ENCODE measurements around the gene RELN. TPM values are rescaled to one million over a fixed set of nuclear protein-coding genes. Genes with fewer than 3 reads are reported as not detected.

RELN gene
- total and polyA plus RNA-seq, 2 donors from 2014 or later = 0.95 to 5.4 TPM

GRCh38 chr7:103686064-103686463 lies 303.4 kb downstream of the RELN start:
- FAIRE-seq = no peak
- TF ChIP-seq CTCF (IDR thresholded peaks at IDR 0.05; ENCODE audit: borderline replicate concordance, extremely low read depth, insufficient read depth) = no peak

GRCh38 chr7:103685646-103686045 lies 303.8 kb downstream of the RELN start:
- no peak overlapping the region for H3K4me3 ChIP-seq (ENCODE audit: low read length in 3 of 3)
- no peaks in the 10 kb centered on the region for H3K27me3 ChIP-seq (ENCODE audit: control insufficient read depth, insufficient read depth, low read length)
- no peaks in the 10 kb centered on the region for H3K36me3 ChIP-seq (ENCODE audit: control insufficient read depth in 2 of 3, insufficient read depth in 3 of 3, low read length in 3 of 3)
- no peaks in the 10 kb centered on the region for H3K4me1 ChIP-seq (ENCODE audit: control insufficient read depth in 2 of 3, insufficient read depth in 2 of 3, low read depth in 1 of 3, low read length in 3 of 3)
- no peak for TF ChIP-seq CTCF (IDR thresholded peaks at IDR 0.05; ENCODE audit: borderline replicate concordance, extremely low read depth, insufficient read depth)
- no peak for FAIRE-seq
- no peak overlapping the region for H3K9ac ChIP-seq (ENCODE audit: low read length in 3 of 3)
- H3K9me3 ChIP-seq (ENCODE audit: control insufficient read depth in 2 of 3, insufficient read depth in 1 of 3, low read length in 3 of 3) = no peaks in the 10 kb centered on the region
- H3K27ac ChIP-seq (ENCODE audit: low read depth in 2 of 2, low read length in 2 of 2) = no peak overlapping the region
- intact Hi-C loops (cut with DNase I) = no loop called here
- DNase-seq = no peak

More at GRCh38 chr7:103686064-103686463, 303.4 kb downstream of the RELN start:
- H3K9me3 ChIP-seq (ENCODE audit: control insufficient read depth in 2 of 3, insufficient read depth in 1 of 3, low read length in 3 of 3) = no peaks in the 10 kb centered on the region
- H3K27ac ChIP-seq (ENCODE audit: low read depth in 2 of 2, low read length in 2 of 2) = no peak overlapping the region
- H3K9ac ChIP-seq (ENCODE audit: low read length in 3 of 3) = no peak overlapping the region
- DNase-seq = no peak
- intact Hi-C loops (cut with DNase I) = no loop called here
- no peaks in the 10 kb centered on the region for H3K27me3 ChIP-seq (ENCODE audit: control insufficient read depth, insufficient read depth, low read length)
- no peaks in the 10 kb centered on the region for H3K36me3 ChIP-seq (ENCODE audit: control insufficient read depth in 2 of 3, insufficient read depth in 3 of 3, low read length in 3 of 3)
- no peak overlapping the region for H3K4me3 ChIP-seq (ENCODE audit: low read length in 3 of 3)
- no peaks in the 10 kb centered on the region for H3K4me1 ChIP-seq (ENCODE audit: control insufficient read depth in 2 of 3, insufficient read depth in 2 of 3, low read depth in 1 of 3, low read length in 3 of 3)

GRCh38 chr7:103683348-103683747 lies 306.1 kb downstream of the RELN start:
- Histone ChIP-seq H3K9me3 (ENCODE audit: control insufficient read depth in 2 of 3, insufficient read depth in 1 of 3, low read length in 3 of 3) (no peaks in the 10 kb centered on the region), H3K4me1 (ENCODE audit: control insufficient read depth in 2 of 3, insufficient read depth in 2 of 3, low read depth in 1 of 3, low read length in 3 of 3) (no peaks in the 10 kb centered on the region), H3K9ac (ENCODE audit: low read length in 3 of 3) (no peak overlapping the region), H3K4me3 (ENCODE audit: low read length in 3 of 3) (no peak overlapping the region), H3K27ac (ENCODE audit: low read depth in 2 of 2, low read length in 2 of 2) (no peak overlapping the region), H3K27me3 (ENCODE audit: control insufficient read depth, insufficient read depth, low read length) (no peaks in the 10 kb centered on the region), H3K36me3 (ENCODE audit: control insufficient read depth in 2 of 3, insufficient read depth in 3 of 3, low read length in 3 of 3) (no peaks in the 10 kb centered on the region)
- no peak for FAIRE-seq
- no peak for TF ChIP-seq CTCF (IDR thresholded peaks at IDR 0.05; ENCODE audit: borderline replicate concordance, extremely low read depth, insufficient read depth)
- intact Hi-C loops (cut with DNase I) = no loop called here
- DNase-seq = no peak
